Measurements from ENCODE around the gene ANKS3. TPM values are rescaled to one million over a fixed set of nuclear protein-coding genes. Genes with fewer than 3 reads are reported as not detected.

Gene ANKS3
- total and polyA plus RNA-seq, 8 donors = 8.7 to 69.1 (median 12.6) TPM

DNA sequence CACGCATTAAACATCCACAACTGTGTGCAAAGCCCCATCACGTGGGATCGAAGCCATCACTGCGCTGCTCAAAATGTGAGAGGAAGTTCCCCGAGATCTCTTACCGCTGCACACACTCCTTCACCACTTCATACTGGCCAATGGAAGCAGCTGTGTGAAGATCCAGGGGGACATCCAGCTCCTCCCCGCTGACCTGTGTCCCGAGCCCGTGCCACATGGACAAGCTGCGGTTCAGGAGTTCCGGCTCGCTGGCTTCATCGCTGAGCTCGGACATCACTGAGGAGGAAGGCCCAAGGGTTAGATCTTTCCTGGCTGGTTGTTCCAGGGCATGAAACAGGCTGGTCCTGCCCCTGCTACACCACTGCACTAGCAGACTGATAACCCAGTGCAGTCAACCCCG is 4.2 kb downstream of the ANKS3 start:
- DNase-seq (peak in 1 of 6 donors; percentile 26), ATAC-seq (no peak), FAIRE-seq (no peak)
- 90 to 92% methylated on average over 15 of the region's 15 CpGs for WGBS, 2 donors
- no peak for TF ChIP-seq CTCF (IDR thresholded peaks at IDR 0.05)
- Histone ChIP-seq H3K9me3 (no peaks in the 10 kb centered on the region), H3K36me3 (peaks cover 0 to 23% (median 6%) of the 10 kb centered on the region in 3 donors), H3K27ac (no peak overlapping the region), H3K4me3 (no peak overlapping the region), H3K4me1 (no peaks in the 10 kb centered on the region), H3K27me3 (no peaks in the 10 kb centered on the region)
- intact Hi-C loops (cut with DNase I) = no loop called here

DNA sequence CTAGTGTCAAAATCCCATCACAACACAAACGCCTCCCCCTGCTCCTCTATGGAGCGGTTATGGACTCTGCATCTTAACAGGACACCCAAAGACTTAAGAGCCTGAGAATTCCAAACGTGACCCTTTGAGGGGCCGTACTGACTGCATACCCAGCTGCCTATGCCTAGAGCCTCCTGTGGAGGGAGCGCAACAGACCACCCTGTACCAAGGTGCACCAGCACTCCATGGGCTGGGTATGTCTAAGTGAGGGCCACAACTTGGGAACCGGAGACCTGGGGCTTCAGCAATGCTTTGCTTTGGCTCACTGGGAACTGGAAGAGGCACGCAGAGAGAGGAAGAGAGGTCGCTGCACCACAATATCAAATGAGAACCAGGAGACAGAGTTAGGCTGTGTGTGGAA is 5.4 kb downstream of the ANKS3 start:
- WGBS, 2 donors = 93 to 94% methylated on average over 8 of the region's 8 CpGs
- no peaks in the 10 kb centered on the region for H3K4me1 ChIP-seq
- DNase-seq (peak in 1 of 6 donors; percentile 15), FAIRE-seq (no peak), ATAC-seq (no peak)
- no peaks in the 10 kb centered on the region for H3K9me3 ChIP-seq
- intact Hi-C loops (cut with DNase I) = no loop called here
- no peak overlapping the region for H3K27ac ChIP-seq
- no peak overlapping the region for H3K4me3 ChIP-seq
- H3K27me3 ChIP-seq = no peaks in the 10 kb centered on the region
- TF ChIP-seq CTCF (IDR thresholded peaks at IDR 0.05) = no peak
- peaks cover 0 to 23% (median 6%) of the 10 kb centered on the region in 3 donors for H3K36me3 ChIP-seq

DNA sequence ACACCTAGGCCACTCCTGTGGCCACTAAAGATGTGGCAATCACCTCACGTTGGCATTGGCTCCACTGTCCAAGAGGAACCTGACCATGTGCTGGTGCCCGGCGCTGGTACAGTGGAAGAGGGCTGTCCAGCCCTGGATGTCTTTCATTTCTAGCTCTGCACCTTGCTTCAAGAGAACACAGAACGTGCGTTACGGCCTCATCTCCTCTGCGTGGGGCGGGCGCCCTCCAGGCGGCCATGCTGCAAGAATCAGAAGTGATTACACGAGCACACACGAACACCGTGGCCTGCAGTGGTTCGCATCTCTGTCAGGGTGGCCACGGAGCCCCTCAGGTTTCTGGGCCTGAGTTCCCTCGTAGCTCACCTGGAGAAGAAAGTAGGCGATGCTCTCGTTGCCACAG is 7.5 kb downstream of the ANKS3 start:
- no peaks in the 10 kb centered on the region for H3K27me3 ChIP-seq
- peaks cover 0 to 23% (median 6%) of the 10 kb centered on the region in 3 donors for H3K36me3 ChIP-seq
- intact Hi-C loops (cut with DNase I) = no loop called here
- TF ChIP-seq CTCF (IDR thresholded peaks at IDR 0.05) = no peak
- DNase-seq = peak in 1 of 6 donors; percentile 22
- H3K9me3 ChIP-seq = no peaks in the 10 kb centered on the region
- H3K27ac ChIP-seq = no peak overlapping the region
- 90 to 92% methylated on average over 18 of the region's 18 CpGs for WGBS, 2 donors
- no peak overlapping the region for H3K4me3 ChIP-seq
- no peak for ATAC-seq
- H3K4me1 ChIP-seq = no peaks in the 10 kb centered on the region
- no peak for FAIRE-seq

DNA sequence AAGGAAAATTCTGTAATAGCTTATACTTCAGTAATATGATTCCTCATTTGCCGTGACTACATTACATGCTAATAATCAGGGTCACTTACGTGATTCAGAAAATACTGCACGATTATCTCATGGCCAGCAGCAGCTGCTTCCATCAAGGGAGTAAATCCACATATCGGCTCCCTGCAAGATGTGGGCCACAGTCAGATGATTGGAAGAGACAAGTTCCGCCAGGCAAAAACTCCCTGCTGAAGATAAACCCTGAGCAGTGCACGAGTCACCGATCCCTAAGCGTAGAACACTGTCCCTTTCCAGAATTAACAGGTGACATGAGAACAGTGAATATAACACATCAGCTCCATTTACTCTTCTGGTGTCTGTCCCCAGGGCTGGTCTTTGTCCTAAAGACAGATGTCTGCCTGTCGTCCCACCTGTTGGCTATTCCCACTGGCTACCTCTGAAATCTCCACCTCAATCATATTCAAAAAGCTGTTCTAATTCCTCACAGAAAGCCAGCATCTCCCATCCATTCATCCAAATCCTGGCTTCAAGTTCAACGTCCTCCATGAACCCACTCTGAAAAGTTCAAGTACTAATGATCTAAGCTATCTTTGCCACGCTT is 9.3 kb downstream of the ANKS3 start:
- no peak for FAIRE-seq
- H3K27me3 ChIP-seq = no peaks in the 10 kb centered on the region
- H3K4me1 ChIP-seq = no peaks in the 10 kb centered on the region
- no peaks in the 10 kb centered on the region for H3K9me3 ChIP-seq
- H3K36me3 ChIP-seq = peaks cover 0 to 23% (median 6%) of the 10 kb centered on the region in 3 donors
- H3K27ac ChIP-seq = no peak overlapping the region
- ATAC-seq = no peak
- no peak for TF ChIP-seq CTCF (IDR thresholded peaks at IDR 0.05)
- WGBS, 2 donors = 87 to 91% methylated on average over 11 of the region's 11 CpGs
- intact Hi-C loops (cut with DNase I) = no loop called here
- H3K4me3 ChIP-seq = no peak overlapping the region
- peak in 1 of 6 donors; percentile 5 for DNase-seq

GRCh38 chr16:4723071-4723767 is 10.9 kb downstream of the ANKS3 start:
- FAIRE-seq (no peak), ATAC-seq (no peak), DNase-seq (no peak)
- H3K27me3 ChIP-seq = no peaks in the 10 kb centered on the region
- no peak for TF ChIP-seq CTCF (IDR thresholded peaks at IDR 0.05)
- no peak overlapping the region for H3K4me3 ChIP-seq
- H3K36me3 ChIP-seq = peaks cover 0 to 17% (median 6%) of the 10 kb centered on the region in 3 donors
- H3K4me1 ChIP-seq = no peaks in the 10 kb centered on the region
- H3K9me3 ChIP-seq = no peaks in the 10 kb centered on the region
- intact Hi-C loops (cut with DNase I) = no loop called here
- 94 to 96% methylated on average over 14 of the region's 14 CpGs for whole genome bisulfite sequencing, 2 donors
- no peak overlapping the region for H3K27ac ChIP-seq
